ENCODE results near the gene NAV2.

The NAV2 gene

DNA sequence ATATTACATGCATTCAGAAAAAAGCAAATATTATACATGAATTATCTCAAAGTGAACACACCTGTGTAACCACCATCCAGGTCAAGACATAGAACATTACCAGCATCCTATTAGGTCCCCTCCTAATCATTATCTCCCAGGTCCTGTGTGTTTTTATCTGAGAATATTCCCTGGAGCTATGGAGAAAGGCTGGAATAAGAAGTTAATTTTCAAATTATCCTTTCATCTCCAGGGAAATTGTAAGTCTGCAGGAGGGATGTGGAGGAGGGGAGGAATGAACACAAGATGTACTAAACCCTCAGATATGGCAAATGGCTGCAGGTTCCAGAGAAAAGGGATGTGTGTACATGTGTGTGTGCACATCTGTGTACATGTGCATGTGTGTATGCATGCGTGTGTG is 25.2 kb upstream of the NAV2 start:
- DNase-seq (ENCODE audit: low spot score) = no peak

GRCh38 chr11:19689281-19690000 is 23.2 kb upstream of the NAV2 start:
- DNase-seq (ENCODE audit: low spot score) = no peak

DNA sequence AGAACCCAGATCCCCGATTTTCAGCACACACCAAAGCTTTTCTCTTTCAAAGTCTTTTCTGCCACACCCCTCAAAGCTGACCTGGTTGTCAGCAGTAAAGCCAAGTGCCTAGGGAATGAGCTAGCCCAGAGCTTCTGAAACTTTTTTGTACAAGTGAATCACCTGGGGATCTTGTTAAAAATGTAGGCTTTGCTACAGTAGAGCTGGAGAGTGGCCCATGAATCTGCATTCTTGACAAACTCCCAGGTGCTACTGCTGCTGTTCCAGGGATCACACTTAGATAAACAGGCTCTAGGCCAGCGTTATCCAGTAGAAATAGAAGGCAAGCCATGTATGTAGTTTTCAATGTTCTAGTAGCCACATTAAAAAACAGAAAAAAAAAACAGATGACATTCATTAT is 21.8 kb upstream of the NAV2 start:
- no peak for DNase-seq (ENCODE audit: low spot score)

DNA sequence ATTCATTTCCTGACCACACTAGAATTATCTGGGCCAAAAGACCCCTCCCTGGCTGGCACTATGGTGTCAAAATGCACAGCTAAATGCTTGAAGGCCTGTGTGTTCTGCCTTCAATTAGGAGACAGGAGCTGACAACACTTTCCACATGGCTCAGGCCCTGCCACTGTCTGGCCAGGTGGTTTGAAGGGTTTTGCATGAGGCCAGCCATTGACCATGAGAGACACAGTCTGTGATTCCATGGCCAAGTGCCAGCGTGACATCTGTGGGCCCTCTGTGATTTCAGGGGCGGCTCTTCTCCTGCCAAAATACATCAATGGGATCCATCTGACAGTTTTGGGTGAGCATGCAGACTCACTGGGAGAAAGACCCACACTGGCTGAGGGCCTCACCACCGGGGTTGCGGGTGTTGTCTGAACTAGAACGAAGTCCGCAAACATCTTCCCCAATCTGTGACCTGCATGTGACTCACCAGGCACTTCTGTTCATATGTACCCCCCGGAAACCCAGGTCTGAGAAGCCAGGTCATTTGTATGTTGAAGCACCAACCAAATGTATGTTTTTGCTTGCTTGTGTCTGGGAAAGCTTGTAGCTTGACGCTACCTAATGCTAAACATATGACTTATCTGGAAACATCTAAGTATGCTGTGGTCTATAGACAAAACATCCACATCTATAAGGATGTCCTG is 20.7 kb upstream of the NAV2 start:
- no peak for DNase-seq (ENCODE audit: low spot score)

- no peak for DNase-seq (ENCODE audit: low spot score)
These were observed 19.5 kb upstream of the NAV2 start for GRCh38 chr11:19693146-19693545.

- DNase-seq (ENCODE audit: low spot score) = no peak
These were observed 17.8 kb upstream of the NAV2 start for GRCh38 chr11:19694796-19695345.

DNA sequence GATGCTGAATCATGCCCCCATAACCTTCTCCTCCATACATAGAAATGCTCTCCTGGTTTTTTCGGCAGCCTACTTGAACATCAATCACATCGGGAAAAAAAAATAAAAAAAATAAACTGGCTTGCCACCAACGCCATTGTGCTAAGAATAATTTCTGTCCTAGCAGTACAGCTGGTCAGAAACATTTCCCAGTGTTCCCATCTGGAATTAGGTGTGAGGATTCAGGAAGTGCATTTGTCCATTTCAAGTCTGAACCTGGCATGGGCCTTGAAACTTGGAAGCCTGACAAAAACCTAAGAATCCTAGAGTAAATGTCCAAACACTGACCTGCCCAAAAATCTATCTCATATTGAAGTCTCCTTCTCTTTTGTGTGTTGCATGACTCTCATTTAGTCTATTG is 16.6 kb upstream of the NAV2 start:
- no peak for DNase-seq (ENCODE audit: low spot score)

- no peak for DNase-seq (ENCODE audit: low spot score)
These were observed 15.7 kb upstream of the NAV2 start for GRCh38 chr11:19696904-19697303.

DNA sequence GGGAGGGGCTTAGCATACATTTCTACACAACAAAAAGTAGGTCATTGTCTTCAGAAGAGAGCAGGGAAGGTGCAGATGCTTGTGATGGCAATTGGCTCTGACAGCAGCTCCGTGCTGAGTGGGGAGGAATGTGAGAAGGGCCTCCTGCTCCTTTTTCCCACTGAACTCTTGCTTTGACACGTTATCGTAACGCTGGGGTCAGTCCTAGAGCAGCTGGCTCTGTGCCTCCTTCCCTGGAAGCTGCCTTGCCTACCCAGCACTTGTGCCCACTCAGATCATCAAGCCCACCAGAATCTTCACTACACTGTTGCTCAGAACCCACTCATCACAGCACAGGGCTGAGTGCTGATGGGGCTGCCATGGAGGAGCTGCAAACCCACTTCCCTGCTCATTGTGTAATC is 14.9 kb upstream of the NAV2 start:
- no peak for DNase-seq (ENCODE audit: low spot score)

DNA sequence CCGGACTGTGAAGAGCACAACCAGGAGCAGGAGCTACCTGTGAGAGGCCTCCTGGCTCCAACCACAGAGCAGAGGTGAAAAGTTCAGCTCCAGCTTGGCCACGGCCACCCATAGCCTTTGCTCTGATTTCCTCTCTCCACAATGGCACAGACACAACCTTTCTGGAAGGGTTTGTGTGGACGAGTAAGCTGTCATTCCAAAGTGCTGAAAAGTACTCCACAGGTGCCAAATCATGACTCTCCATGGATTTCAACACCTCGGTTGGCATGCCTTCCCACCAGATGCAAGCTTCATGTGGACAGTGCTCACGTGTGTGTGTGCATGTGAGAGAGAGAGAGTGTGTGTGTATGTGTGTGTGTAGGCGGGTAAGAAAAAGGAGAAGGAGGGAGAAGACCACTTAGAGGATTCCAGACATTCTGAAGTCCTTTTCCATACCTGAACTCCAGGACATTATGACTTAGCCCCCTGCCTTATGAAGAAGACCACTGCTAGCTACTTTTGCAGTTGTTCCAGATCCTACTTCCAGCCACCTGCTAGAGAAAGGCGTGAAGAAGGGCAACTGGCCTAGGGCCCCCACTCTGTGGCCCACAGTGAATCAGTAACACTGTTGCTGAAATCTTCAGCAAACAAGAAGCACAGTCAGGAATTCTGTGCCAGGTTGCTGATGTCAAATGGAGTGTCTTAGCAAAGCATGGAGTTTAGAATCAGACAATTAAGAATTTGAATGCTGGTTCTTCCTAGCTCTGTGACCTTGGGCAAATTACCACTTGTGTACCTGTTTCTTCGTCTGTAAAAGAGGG is 13.9 kb upstream of the NAV2 start:
- DNase-seq (ENCODE audit: low spot score) = no peak

- no peak for DNase-seq (ENCODE audit: low spot score)
These were observed 11.2 kb upstream of the NAV2 start for GRCh38 chr11:19701421-19701820.

- no peak for DNase-seq (ENCODE audit: low spot score)
These were observed 10.0 kb upstream of the NAV2 start for GRCh38 chr11:19702620-19703019.

DNA sequence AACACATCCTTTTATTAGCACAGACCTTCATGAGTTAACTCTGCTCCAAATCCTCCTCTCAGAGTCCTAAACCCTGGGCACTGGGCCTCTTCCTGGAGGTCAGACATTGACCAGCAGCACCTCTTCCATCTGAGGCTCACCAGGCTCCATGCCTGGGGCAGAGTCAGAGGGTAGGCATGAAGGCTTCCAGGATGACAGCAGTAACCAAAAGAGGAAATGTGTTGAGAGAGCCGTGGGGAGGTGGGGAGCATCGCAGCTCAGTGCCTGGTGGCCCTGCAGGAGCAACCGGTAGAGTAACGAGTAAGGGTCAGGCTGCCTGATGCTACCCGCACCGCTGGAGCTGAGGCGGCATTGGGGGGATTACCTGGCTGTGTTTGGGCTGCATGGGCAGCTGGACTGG is 9.4 kb upstream of the NAV2 start:
- DNase-seq (ENCODE audit: low spot score) = no peak

- no peak for DNase-seq (ENCODE audit: low spot score)
These were observed 8.4 kb upstream of the NAV2 start for GRCh38 chr11:19704213-19704612.

- DNase-seq (ENCODE audit: low spot score) = no peak
These were observed 6.7 kb upstream of the NAV2 start for GRCh38 chr11:19705936-19706335.

- DNase-seq (ENCODE audit: low spot score) = no peak
These were observed 741 bp upstream of the NAV2 start for GRCh38 chr11:19711911-19712280.

GRCh38 chr11:19713196-19714021 is 772 bp downstream of the NAV2 start:
- no peak for DNase-seq (ENCODE audit: low spot score)

- no peak for DNase-seq (ENCODE audit: low spot score)
These were observed 1.4 kb downstream of the NAV2 start for GRCh38 chr11:19714022-19714386.

- no peak for DNase-seq (ENCODE audit: low spot score)
These were observed 2.0 kb downstream of the NAV2 start for GRCh38 chr11:19714387-19715363.

DNA sequence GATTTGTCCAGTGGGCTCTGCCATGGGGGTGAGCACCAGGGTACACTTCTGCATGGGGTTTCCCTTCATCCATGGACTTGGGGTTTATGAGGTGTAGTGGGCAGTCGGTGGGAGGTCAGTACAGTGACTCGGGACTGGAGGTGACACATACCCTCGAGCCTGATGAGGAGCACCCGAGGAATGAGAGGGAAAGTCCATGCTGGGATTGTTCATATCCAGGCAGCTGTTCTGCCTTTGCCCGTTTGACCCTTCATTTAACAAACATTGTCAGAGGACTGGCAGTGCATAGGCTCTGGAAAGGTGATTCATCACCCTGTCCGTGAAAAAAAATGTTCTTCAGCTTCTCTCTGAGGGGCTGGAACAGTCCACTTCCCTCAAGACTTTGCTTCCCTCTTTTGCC is 2.7 kb downstream of the NAV2 start:
- no peak for DNase-seq (ENCODE audit: low spot score)

- DNase-seq (ENCODE audit: low spot score) = no peak
These were observed 5.4 kb downstream of the NAV2 start for GRCh38 chr11:19718051-19718450.

All from LoVo (cell line).